Fibroblast of skin of back (primary cell): ENCODE measurements around the gene RREB1.
"Not testable (repeated sequence)": the region's sequence is repeated elsewhere in the genome, so short reads cannot be mapped to it uniquely, and the experiment has no call there.

ENCODE experiments used
- DNase-seq: peaks from one replicate; pipeline ENCODE4 v3.0.0-alpha.2; 2013

Gene RREB1

GRCh38 chr6:7267466-7268091 is 159.8 kb downstream of the RREB1 start:
- peak; percentile 95 for DNase-seq

- no peak for DNase-seq
Observed at GRCh38 chr6:7268362-7268761, 160.6 kb downstream of the RREB1 start.

DNA sequence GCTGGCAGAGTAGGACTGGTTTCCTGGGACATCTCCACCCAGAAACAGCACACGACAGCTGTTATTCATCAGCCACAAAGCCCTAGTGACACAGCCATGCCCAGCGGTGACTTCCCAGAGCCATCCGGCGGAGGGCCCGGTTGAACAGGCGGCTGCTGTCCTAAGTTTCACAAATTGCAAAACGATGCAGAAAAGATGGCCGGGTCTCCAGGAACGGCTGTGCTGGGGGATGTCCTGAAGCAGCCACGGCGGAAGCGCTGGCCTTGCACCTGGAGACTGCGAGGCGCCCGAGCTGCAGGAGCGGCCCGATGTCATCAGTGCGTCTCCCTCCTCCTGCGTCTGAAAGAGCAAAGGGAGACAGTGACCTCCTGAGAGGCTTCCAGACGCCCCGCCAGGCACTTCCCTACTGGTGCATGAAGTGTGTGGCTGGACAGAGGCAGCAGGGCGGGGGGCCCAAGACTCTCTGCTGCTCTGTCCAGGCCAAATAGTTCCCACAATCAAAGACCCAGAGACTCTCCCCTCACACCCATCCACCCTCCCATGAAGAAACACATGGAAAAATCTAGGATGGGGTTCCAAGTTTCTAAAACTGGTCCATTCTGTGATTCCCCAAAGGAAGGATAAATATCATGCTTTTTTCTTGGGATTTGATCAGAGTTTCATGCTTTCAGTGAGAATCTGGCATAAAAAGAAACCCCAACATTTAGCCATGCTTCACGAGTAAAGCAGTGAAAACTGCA is 161.2 kb downstream of the RREB1 start:
- no peak for DNase-seq

DNA sequence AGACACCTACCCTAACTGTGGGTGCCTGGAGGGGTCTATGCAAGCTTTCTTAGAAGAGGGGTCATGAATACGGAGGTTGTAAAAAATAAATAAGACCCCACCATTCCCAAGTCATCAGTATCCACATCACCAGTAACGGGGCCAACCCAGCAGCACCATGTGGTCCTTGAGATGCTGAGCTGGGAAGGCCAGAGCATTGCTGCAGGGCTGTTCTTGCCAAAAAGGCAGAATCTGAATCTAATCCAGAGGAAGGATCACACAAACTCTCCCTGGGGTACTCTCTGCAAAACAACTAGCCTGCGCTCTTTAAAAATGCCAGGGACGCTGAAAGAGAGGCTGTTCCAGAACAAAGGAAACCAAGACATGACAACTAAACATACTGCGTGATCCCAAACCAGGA is 162.1 kb downstream of the RREB1 start:
- no peak for DNase-seq

GRCh38 chr6:7270320-7271204 is 162.8 kb downstream of the RREB1 start:
- no peak for DNase-seq

DNA sequence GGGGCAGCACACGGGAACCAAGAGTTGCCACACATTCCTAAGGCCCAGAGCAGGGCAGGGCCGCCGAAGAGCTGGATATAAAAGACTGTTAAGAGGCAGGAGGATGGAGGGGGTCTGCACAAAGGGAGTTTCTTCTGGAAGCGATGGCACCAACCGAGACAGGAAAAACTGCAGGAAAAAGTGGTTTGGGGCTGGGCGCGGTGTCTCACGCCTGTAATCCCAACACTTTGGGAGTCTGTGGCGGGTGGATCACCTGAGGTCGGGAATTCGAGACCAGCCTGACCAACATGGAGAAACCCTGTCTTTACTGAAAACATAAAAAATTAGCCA is 163.4 kb downstream of the RREB1 start:
- DNase-seq: no peak

DNA sequence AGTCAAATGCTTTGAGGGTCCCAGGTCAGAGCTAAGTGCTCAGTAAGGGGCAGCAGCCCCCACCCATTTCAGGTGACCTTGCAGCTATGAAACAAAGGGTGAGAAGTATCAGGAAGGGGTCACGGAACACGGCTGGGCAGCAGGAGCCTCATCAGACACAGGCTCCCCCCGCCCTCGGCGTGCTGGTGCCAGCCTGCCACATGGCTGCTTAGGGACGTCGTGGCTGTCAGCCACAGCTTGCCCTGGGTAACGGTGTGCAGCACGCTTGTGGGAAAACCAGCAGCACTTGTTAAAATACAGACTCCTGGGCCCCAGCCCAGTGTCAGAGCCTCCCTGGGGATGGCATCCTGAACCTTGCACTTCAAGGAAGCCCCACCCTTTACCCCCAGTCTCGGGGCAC is 165.9 kb downstream of the RREB1 start:
- no peak for DNase-seq

DNA sequence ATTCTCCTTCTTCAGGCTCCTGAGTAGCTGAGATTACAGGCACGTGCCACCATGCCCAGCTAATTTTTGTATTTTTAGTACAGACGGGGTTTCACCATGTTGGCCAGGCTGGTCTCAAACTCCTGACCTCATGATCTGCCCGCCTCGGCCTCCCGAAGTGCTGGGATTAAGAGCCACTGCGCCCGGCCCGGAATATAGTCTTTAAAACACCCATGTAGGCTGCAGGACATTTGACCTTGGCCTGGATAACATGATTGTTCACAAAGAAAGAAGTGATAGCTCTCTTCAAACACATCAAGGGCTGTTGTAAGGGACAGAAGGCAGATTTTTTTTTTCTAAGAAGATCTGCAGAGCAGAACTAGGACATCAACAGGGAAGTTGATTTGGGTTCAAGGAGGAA is 166.8 kb downstream of the RREB1 start:
- not testable (repeated sequence) for DNase-seq

DNA sequence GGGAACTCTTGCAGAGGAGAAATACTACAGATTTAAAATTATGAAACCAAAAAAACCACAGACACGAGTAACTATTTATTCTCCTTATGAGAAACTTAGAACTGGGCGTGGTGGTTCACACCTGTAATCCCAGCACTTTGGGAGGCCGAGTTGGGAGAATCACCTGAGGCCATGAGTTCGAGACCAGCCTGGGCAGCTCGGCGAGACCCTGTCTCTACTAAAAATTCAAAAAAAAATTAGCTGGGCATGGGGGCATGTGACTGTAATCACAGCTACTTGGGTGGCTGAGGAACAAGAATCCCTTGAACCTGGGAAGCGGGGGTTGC is 168.4 kb downstream of the RREB1 start:
- no peak for DNase-seq

DNA sequence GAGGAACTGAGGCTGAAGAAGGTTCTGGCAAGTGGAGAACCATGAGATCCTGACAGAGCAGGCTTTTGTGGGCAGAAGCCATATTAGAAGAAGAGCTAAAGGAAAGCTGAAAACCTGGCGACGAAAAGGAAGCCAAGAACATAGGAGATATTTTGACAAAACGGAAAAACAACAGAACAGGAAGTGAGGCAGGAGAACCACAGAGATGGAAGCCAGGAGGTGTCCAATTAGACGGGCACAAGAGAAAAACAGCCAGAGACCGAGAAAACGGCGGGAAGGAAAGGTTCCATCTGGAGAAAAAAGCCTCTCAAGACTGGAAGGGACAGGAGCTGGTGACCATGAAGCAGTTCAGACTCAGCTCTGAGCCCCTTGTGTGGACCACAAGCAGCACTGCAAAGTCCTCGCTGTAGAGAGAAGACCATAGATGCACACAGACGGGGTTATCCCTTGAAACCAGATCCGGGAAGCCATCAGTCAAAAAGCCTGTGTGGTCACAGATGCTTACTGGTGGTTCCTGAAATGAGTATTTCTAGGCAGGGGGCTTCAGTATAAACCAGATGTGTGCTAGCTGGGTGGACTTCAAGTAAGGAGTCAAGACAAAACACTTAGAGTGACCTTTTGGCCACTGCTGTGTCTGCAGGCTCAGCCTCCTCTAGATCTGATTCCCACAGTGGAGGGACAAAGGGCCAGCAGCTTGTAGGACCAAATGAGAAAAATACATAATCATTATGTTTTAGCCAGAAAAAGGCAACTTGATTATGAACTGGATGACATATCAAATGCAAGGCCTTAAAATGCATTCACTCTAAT is 174.5 kb downstream of the RREB1 start:
- no peak for DNase-seq

DNA sequence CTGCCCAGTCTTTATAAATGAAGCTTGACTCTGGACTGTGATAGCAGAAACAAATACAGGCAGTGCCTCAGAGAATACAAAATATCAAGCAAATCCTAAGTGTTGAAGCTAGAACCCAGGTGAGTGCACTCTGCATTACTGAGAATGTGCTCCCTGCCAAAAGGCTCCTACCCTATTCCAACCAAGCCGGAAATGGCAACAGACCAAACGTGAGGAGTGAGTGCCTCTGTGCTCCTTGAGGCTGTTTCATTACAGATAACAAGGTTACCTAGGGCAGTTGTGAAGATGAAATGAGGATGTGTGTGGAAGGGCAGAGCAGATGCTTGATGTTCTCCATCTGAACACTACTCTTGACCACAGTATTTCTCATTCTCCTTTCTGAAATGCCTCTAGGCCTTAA is 175.9 kb downstream of the RREB1 start:
- DNase-seq: no peak

DNA sequence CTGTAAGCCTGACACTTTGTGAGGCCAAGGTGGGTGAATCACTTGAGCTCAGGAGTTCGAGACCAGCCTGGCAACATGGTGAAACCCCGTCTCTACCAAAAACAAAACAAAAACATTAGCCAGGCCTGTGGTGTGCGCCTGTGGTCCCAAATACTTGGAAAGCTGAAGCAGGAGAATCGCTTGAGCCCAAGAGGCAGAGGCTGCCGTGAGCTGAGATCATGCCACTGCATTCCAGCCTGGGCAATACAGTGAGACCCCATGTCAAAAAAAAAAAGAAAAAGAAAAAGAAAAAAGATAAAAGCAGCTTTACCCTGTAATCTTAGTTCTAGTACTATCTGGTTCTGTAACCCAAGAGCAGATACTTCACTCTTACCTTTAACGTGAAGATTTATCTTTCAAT is 177.7 kb downstream of the RREB1 start:
- DNase-seq: no peak

DNA sequence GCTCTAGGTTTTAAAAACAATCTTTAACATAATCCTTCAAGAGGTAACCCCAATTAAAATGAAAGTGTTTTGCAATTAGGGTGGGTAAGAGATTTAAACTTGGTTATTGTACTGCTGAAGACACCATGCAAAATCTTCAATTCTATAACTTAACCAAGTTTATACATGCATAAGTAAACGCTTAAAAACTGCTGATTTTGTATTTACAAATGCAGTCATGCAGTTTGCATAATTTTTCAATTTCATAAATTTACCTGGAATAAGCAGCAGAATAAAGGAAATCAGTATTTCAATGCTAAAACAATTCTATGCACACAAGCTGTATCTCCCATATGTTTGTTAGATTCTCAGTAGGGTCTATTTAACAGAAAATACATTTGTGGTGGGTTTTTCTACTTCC is 182.3 kb downstream of the RREB1 start:
- no peak for DNase-seq

- DNase-seq: no peak
Observed at GRCh38 chr6:7292596-7293255, 185.0 kb downstream of the RREB1 start.

DNA sequence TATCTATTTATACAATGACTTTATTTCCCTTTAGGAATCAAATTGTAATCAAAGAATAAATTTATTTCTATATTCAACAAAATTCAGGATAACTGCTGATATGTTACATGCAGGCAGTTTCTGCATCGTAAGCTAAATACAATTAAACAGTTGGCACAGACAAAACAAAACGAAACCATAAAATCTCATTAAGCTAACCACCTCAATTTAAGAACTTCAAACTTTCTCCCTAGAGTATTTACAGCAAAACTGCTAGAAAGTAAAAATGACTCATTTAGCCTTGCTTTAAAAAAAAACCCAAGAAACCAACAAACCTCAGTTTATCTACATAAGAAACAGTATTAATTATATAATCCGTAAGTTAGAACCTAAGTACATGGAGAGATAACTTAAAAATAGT is 188.2 kb downstream of the RREB1 start:
- no peak for DNase-seq

DNA sequence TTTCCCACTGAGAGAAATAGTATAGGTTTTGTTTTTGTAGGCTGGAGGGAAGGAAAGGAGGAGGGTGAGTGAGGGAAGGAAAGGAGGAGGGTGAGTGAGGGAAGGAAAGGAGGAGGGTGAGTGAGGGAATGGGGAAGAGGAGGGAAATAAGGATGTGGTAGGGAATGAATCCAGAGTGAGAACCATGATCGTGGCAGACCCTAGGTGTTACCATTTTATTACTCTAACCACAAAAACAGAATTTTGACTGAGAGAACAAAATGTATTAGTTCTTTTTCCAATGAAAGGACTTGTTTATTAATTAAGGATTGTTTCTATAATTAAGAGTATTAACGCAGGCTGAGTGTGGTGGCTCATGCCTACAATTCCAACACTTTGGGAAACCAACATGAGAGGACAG is 188.8 kb downstream of the RREB1 start:
- DNase-seq: no peak

GRCh38 chr6:7298113-7298512 is 190.4 kb downstream of the RREB1 start:
- no peak for DNase-seq

DNA sequence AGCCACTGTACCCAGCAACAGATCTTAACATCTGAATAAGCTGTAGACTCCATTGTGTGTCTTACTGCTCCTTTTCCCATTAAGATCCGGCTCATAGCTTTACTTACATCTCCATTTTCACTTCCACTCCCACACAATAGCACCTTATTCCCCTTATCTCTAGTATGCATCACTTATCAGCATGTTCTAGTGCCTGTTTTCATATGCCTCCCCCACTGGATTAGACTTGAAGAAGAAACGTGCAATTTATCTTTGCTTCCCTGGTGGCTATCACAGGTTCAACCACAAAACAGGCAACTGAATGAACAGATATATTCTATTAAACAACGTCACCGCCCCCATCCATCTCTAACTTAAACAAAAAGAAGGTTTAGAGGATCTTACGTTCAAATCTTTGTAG is 193.2 kb downstream of the RREB1 start:
- no peak for DNase-seq
